Central memory CD8-positive, alpha-beta T cell (primary cell): ENCODE measurements around the gene DSTN.
A peak's percentile ranks its signal among the peaks of the same experiment; 100 is the strongest.

Experiments
- ATAC-seq: fragments of 150-1000 bp; cut with Tn5 transposase; replicated peaks from 2 replicates; pipeline ENCODE4 v1.10.0; 2022; ENCODE audit warnings: mild to moderate bottlenecking, moderate FRiP score, moderate number of reproducible peaks; ENCODE audit not compliant: poor library complexity, severe bottlenecking; ENCODE audit errors: extremely low read depth
- DNase-seq, 2 donors: peaks; one replicate each; pipeline ENCODE4 v3.0.0; 2021; ENCODE audit warnings: low spot score in 2 of 2
- H3K27ac Mint-ChIP-seq: one replicate; pipeline ENCODE4 v1.8.0; 2022; ENCODE audit warnings: low read depth, mild to moderate bottlenecking, moderate library complexity, mixed read lengths
- H3K27me3 Mint-ChIP-seq: one replicate; pipeline ENCODE4 v1.8.0; 2022; ENCODE audit warnings: mixed read lengths
- H3K36me3 Mint-ChIP-seq: one replicate; pipeline ENCODE4 v1.8.0; 2022; ENCODE audit warnings: mild to moderate bottlenecking, moderate library complexity, mixed read lengths; ENCODE audit not compliant: insufficient read depth
- H3K4me1 Mint-ChIP-seq: one replicate; pipeline ENCODE4 v1.8.0; 2022; ENCODE audit warnings: mixed read lengths
- H3K4me3 Mint-ChIP-seq: one replicate; pipeline ENCODE4 v1.8.0; 2022; ENCODE audit warnings: mild to moderate bottlenecking, moderate library complexity, mixed read lengths
- H3K9me3 Mint-ChIP-seq: one replicate; pipeline ENCODE4 v1.8.0; 2022; ENCODE audit warnings: mixed read lengths

The DSTN gene

DNA sequence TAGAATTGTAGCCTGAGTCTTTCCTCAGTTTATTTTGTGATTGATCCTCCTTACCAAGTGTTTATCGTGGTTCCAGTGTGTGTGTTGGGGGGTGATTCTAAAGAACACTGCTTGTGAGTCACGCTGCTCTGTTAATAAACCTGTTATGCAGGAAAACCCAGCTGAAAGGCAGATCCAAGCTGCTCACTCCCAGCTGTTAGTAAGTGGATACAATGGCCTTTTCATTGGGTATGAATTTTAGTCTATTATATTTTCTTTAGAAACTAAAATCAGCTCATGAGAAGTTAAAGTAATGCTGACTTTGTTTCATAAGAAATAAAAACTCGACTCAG lies 12.2 kb upstream of the DSTN start:
- H3K9me3 Mint-ChIP-seq: no peaks in the 10 kb centered on the region
- no peak overlapping the region for H3K4me3 Mint-ChIP-seq
- no peaks in the 10 kb centered on the region for H3K4me1 Mint-ChIP-seq
- H3K27ac Mint-ChIP-seq: no peak overlapping the region
- H3K27me3 Mint-ChIP-seq: peaks cover 13% of the 10 kb centered on the region
- ATAC-seq: no peak
- H3K36me3 Mint-ChIP-seq: no peaks in the 10 kb centered on the region
- no peak for DNase-seq

DNA sequence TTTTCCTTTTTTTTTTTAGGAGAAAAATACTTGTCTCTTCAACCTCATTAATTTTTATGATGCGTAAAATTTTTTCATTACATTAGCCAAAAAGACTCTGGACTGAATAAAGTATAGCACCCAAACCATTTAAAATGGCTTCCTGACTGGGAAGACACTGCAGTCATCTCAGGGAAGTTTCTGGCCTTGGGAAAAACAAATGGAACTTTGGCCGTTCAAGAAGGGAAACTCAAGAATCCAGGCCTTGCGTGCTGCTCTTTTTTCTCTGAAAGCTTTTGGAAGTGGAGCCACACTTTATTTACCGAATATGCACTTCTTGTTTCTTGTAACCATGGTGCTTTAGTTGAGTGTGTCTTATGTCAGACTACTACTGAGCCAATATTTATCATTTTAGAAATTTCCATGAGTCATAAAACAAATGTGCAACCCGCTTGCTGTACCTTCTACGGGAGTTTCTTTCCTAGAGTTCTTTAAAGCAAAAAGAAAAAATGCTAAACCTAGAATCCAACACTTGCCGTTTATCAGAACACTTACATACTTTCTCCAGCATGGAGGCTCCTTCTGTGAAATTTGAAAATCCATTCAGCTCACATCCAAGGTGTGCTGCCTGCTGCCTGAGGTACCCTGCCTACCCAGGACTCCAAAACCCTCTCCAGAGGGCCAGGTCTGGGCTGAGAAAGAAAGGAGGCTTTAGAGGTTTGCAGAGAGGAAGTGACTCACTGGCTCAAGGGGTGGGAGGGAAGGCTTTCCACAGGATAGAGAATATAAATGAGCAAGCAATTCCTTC lies 11.5 kb upstream of the DSTN start:
- H3K4me1 Mint-ChIP-seq: no peaks in the 10 kb centered on the region
- no peak overlapping the region for H3K4me3 Mint-ChIP-seq
- H3K27ac Mint-ChIP-seq: no peak overlapping the region
- H3K36me3 Mint-ChIP-seq: no peaks in the 10 kb centered on the region
- H3K27me3 Mint-ChIP-seq: peaks cover 13% of the 10 kb centered on the region
- no peak for ATAC-seq
- no peaks in the 10 kb centered on the region for H3K9me3 Mint-ChIP-seq
- no peak for DNase-seq

DNA sequence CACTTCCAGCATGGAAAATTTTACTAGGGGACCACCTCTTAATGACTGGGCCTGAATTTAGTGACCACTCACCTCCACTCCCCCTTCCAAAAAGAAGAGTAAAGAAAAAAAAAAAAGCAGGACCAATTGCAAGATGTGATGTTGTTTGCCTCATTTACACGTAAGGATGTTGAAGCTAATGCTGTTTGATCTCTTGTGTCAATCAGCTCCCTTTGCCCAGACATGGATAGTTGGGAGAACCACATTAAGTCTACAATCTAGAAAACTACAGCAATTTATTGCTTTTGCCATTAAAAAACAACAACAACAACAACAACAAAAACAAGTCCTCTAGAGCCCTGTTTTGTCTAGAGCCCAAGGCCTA lies 11.0 kb upstream of the DSTN start:
- Mint-ChIP-seq H3K27me3 (peaks cover 13% of the 10 kb centered on the region), H3K9me3 (no peaks in the 10 kb centered on the region), H3K4me1 (no peaks in the 10 kb centered on the region), H3K27ac (no peak overlapping the region), H3K4me3 (no peak overlapping the region), H3K36me3 (no peaks in the 10 kb centered on the region)
- ATAC-seq (no peak), DNase-seq (no peak)

DNA sequence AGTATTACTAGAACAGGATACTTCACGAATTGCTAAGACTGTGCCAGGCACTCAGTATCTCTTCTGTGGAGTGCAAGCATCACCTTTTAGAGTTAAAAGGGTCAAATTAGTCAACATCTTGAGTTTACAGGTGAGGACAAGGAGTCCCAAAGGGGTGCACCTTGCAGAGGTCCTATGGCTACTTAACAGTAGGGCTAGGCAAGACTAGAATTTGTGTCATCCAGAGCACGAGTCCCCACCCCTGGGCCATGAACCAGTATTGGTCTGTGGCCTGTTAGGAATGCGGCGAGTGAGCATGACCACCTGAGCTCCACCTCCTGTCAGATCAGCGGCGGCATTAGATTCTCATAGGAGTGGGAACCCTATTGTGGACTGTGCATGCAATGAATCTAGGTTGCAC lies 10.5 kb upstream of the DSTN start:
- Mint-ChIP-seq H3K27me3 (peaks cover 13% of the 10 kb centered on the region), H3K27ac (no peak overlapping the region), H3K4me3 (no peak overlapping the region), H3K36me3 (no peaks in the 10 kb centered on the region), H3K9me3 (no peaks in the 10 kb centered on the region), H3K4me1 (no peaks in the 10 kb centered on the region)
- DNase-seq (no peak), ATAC-seq (no peak)

DNA sequence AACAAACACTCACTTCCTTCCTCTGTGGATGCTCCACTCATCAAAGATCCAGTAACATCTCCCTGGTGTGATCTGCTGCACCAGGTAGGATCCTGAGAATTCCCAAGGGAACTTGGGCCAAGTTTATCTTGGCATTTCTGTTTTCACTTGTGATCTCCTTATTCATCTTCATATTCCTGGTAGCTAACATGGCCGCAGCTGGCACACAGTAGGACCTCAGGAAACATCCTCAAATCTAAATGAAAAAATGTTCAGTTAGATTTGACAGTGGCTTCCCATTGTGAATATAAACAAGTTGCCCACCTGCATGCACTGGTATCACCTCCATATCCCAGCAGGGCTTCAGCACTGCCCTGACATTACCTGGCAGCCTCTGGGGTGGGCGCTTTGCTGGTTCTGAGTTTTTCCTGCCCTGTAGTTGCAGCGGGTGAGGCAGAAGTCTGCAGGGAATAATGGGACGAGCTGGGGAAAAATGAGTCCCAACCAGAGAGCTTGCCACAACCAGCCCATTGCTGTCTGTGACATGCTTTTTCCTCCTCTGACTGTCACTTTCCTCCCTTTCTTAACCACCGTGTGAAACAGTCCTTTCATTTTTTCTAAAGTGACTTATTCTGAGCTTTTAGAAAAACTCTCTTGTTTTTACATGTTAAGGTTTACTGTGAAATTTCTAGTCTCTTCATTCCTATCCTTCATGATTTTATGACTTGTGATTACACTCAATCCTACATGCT lies 9.4 kb upstream of the DSTN start:
- H3K27me3 Mint-ChIP-seq: peaks cover 13% of the 10 kb centered on the region
- DNase-seq: no peak

DNA sequence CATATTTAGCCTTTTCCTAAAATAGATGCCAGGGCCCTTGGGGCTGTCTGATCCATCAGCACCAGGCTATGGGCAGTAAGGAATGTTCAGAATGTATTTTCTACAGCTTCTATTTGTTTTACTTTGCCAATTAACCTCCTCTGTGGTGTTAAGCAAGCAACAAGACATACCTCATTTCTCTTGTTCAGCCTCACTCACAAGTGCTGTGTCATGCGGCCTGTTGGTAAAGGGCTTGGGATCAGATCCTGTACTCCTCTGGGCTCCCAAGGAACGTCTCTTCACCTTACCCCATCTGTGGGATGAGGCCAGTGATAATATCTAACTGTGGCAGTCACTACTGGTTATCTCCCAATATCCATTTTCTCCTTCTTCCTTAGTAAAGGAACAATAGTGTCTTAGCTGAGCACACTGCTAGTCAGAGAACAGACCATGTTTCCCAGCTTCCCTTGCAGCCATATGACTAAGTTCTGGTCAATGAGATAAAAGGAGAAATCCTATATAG lies 7.0 kb upstream of the DSTN start:
- H3K9me3 Mint-ChIP-seq: no peaks in the 10 kb centered on the region
- no peak for ATAC-seq
- peaks cover 13% of the 10 kb centered on the region for H3K27me3 Mint-ChIP-seq

More for the DNA sequence above, 9.4 kb upstream of the DSTN start:
- Mint-ChIP-seq H3K4me1 (no peaks in the 10 kb centered on the region), H3K4me3 (no peak overlapping the region), H3K27ac (no peak overlapping the region), H3K9me3 (no peaks in the 10 kb centered on the region), H3K36me3 (no peaks in the 10 kb centered on the region)
- ATAC-seq: no peak

DNA sequence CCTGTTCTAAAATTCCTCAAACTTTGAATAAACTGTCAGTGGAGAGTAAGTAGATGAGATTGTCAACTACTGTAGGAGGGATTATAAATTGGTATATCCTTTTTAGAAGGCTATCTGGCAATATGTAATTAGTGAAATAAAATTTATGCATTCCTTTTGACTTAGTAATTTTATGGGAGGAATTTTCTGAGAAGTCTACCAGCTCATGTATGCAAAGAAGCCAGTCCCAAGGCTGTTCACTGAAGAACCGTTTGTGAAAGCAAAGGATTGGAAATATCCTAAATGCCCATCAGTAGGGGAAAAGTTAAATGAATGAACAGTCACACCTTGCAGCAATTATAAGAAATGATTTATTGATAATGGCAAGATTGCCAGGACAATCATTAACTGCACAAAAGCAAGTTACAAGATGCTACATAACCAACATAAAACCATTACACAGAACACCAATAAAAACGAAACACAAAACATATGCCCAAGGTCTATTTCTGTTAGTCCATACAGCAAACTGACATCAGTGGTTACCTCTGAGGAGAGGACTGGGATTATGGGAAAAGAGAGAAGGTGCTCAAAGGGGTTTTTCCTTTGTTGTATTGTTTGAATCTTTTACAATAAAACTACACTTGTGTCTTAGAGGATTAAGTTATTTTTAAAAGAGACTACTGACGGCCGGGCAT lies 4.6 kb upstream of the DSTN start:
- Mint-ChIP-seq H3K27ac (no peak overlapping the region), H3K4me3 (no peak overlapping the region), H3K4me1 (peaks cover 5% of the 10 kb centered on the region), H3K9me3 (no peaks in the 10 kb centered on the region), H3K36me3 (peaks cover 3% of the 10 kb centered on the region), H3K27me3 (peaks cover 8% of the 10 kb centered on the region)
- ATAC-seq (no peak), DNase-seq (no peak)

More for the DNA sequence above, 7.0 kb upstream of the DSTN start:
- Mint-ChIP-seq H3K4me3 (no peak overlapping the region), H3K27ac (no peak overlapping the region), H3K4me1 (no peaks in the 10 kb centered on the region), H3K36me3 (no peaks in the 10 kb centered on the region)
- no peak for DNase-seq

DNA sequence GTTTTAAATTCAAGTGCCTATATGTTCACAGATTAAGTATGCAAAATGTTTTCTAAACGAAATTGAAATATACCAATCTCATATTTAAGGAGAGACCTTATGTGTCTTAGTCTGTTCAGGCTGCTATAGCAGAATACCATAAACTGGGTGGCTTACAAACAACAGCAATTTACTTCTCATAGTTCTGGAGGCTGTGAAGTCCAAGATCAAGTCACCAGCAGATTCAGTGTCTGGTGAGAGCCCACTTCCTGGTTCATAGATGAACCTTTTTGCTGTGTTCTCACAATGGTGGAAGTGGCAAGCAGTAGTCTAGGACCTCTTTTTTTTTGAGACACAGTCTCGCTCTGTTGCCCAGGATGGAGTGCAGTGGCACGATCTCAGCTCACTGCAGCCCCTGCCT lies 3.5 kb upstream of the DSTN start:
- peaks cover 8% of the 10 kb centered on the region for H3K36me3 Mint-ChIP-seq
- no peak overlapping the region for H3K4me3 Mint-ChIP-seq
- H3K27me3 Mint-ChIP-seq: no peaks in the 10 kb centered on the region
- DNase-seq (no peak), ATAC-seq (no peak)
- peaks cover 14% of the 10 kb centered on the region for H3K4me1 Mint-ChIP-seq
- H3K27ac Mint-ChIP-seq: no peak overlapping the region
- no peaks in the 10 kb centered on the region for H3K9me3 Mint-ChIP-seq

DNA sequence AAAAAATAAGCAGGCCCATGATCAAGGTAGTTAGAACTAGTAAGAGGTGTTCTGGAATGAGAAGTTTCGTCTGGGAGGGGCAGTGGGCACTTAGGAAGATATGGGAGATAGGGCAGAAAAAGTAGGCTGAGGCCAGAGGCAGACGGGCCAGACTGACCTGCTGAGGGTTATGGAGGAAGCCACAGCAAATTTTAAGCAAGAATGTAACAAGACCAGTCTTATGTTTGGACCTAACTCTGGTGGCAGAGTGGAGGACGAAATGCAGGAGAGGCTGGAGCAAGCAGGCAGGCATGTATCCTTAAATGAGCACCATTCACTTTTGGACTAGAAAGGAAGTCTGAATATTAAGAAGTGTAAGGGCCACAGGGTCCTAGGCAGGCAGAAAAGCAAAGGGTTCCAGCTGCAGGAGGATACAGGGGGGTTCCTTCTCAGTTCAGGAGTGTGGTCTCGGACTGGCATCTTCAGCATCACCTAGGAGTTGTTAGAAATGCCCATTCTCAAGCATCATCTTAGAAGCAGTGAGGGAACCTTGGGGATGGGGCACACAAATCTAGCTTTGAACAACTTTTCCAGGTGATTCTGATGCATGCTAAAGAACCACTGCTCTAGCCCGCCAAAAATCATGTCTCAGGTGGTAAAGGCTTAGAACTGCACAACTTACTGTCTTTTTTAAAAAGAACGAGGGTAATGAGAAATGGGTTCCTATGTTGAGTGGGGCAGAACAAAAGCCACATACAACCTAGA lies 1.7 kb upstream of the DSTN start:
- no peak for DNase-seq
- peak overlapping the region; percentile 97 for H3K4me3 Mint-ChIP-seq
- H3K27me3 Mint-ChIP-seq: no peaks in the 10 kb centered on the region
- no peak overlapping the region for H3K27ac Mint-ChIP-seq
- H3K4me1 Mint-ChIP-seq: peaks cover 30% of the 10 kb centered on the region
- H3K9me3 Mint-ChIP-seq: no peaks in the 10 kb centered on the region
- no peak for ATAC-seq
- H3K36me3 Mint-ChIP-seq: peaks cover 10% of the 10 kb centered on the region

DNA sequence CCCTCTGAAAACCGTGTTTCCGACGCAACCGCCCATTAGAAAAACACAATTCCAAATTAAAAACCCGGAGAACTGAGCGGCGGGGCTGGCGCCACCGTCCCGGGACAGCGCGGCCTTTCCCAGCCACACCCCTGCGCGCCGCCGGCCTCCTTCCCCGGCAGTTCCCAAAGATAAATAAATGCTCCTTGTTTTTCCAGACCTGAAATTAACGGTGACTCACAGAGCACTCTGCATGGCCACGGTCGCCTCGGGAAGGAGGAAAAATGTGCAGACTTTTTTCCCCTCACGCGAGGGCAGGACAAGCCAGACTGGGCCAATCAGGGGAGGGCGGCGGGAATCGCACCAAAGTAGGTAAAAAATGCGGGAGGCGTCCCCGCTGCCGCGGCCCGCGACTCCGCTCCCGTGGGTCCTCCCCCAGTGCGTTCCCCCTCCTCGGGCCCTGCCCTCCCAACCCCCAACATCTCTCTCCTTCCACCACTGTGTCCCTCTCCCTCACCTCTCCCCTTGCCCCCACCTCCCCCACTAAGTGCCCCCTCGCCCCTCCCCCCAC lies 828 bp upstream of the DSTN start:
- H3K27ac Mint-ChIP-seq: peak overlapping the region; percentile 94
- no peaks in the 10 kb centered on the region for H3K27me3 Mint-ChIP-seq
- ATAC-seq (no peak), DNase-seq (no peak)
- peaks cover 34% of the 10 kb centered on the region for H3K4me1 Mint-ChIP-seq
- H3K4me3 Mint-ChIP-seq: peak overlapping the region; percentile 97
- peaks cover 12% of the 10 kb centered on the region for H3K36me3 Mint-ChIP-seq
- H3K9me3 Mint-ChIP-seq: no peaks in the 10 kb centered on the region

DNA sequence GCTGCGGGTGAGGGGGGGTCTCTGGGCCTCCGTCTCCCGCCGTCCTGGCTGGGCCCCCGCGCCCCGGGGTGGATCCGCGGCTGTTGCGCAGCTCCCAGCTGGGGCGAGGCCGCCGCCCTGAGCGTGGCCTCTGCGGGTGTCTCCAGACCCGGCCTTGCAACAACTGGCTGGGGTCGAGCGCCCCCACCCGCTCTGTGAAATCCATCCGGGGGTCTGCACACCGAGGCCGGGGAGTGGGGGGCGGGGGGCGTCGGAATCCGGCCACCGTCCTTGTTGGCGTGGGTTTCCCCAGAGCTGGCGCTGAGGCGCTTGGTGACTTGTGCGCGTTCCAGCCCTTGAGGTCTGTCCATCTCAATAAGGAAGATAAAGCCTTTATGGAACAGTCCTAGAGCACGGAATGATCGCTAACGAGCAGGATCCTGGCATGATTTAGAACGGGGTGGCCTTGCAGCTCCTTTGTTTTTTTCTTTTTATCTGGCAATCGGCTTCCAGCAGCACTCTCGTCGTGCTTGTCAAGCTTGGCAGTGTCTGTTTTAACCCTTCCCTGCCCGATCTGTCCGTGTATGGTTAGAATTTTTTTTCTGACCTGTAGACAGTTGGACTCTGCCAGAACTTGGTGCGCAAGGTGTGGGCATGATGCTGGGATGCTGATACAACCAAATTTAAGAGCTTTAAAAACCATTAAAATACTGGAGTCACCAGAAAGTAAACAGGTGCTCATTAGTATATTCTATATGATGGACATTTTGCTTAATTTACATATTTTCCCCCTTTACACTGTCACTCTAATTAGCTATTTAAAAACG lies 675 bp downstream of the DSTN start:
- peak overlapping the region; percentile 94 for H3K27ac Mint-ChIP-seq
- ATAC-seq (peak; percentile 40), DNase-seq (no peak)
- H3K36me3 Mint-ChIP-seq: peaks cover 12% of the 10 kb centered on the region
- peak overlapping the region; percentile 97 for H3K4me3 Mint-ChIP-seq
- peaks cover 34% of the 10 kb centered on the region for H3K4me1 Mint-ChIP-seq
- H3K9me3 Mint-ChIP-seq: no peaks in the 10 kb centered on the region
- no peaks in the 10 kb centered on the region for H3K27me3 Mint-ChIP-seq
